GM21529 (cell line): ENCODE measurements around the gene MYOM1.

Source experiments
- ATAC-seq: cut with Tn5 transposase; IDR thresholded peaks from one replicate; pipeline ENCODE4 v1.9.1; 2021; ENCODE audit not compliant: unreplicated experiment

MYOM1 gene

DNA sequence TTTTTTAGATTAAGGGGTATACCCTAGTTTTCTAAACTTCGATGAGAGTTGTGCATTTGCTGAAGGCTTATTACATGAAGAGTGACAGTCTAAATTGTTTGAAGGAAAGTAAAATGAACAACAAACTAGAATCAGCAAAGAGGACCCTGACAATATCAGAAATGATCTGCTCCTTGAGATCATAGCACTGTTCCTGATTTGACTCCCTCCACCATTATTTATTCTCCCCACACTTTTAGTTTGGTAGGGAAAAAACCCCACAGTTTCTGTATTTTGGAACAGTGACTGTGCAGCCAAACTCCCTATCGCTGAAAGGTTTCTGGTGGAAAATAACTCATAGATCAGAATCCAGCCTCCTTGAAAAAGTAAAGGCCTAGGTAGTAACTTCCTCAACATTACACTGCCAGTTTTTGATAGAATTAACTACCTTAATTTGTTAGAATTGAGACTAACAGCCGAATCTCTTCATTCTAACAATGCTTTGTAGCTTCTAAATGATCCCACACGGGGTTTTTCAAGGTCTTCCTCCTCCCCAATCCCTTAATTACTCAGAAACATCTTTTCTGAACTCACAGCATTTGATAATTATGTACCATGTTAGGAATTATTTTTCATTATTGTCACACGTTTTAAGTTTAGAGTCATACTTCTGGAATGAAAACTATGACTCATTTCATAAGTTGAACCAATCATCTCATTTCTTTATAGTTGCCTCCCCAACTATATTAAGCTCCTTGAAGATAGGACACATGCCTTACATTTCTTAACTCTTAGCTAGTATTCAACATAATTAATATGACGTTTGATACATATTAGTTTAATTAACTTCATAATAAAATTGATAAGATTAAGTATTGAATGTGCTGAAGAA lies 30.7 kb upstream of the MYOM1 start:
- no peak for ATAC-seq

DNA sequence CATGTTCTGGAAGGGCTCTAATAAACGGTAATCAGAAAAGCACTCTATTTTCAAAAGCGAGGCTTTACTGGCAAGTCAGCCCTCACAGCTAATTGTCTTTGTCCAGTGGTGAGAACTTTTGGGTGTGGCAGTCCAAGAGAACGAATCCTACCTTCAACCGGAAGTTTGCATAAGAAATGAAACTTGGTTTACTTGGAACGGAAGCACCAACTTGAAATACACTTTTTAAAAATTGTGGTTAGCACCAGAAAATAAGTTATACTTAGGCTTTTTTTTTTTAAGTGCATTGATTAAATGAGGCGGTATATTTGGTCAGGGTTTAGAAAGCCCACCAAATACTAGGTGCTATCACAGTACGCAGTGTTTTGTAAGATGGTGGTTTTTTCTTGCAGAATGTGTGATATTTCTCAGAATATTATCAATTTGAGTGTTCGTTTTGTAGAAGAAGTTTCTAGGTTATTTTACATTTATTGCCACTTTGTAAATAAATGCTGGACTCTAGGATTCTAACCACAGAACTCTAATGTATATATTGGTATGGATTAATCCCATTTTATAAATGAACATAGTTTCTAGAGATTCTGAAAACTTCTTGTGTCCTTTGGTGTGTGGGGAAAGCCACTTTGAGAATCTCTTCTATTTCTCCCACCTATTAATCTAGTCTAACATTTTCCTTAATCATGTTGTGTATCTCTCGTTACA lies 29.0 kb upstream of the MYOM1 start:
- ATAC-seq, result peak; percentile 20

- ATAC-seq, result peak; percentile 1
These were observed 28.4 kb upstream of the MYOM1 start for GRCh38 chr18:3248062-3248657.

- peak; percentile 79 for ATAC-seq
These were observed 27.7 kb upstream of the MYOM1 start, which contains the start of gene MYL12A for GRCh38 chr18:3247240-3248061. TSS of gene MYL12A (plus strand) at chr18:3247801. CDS start at chr18:3253248, 5,447 bp downstream.

DNA sequence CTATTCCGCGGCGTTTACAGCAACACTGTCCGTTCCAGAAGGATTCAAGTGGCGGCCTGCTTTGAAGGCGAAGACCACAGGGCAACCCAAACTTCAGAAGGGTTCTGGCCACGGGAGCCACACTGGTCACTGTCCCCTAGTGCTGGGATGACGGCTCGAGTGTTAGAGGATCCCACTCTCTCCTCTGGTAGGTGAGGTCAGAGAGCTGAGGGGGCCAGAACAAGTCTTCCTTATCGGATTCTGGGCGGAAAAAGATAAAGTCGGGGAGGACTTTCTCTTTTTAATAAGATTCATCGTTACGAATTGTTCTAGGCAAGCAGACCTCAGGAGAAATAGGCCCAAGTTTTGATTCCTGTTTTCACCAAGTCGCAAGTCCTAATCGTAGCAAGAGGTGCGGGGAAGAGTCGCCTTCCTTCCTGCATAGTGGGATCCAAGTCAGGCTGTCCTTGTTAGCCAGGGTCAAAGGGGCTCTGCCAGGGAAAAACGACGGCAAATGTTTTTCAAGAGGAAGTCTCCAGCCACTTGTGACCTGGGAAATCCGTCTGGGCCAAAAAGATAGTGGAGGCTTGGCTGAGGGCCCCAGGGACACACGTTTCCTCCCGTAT lies 27.0 kb upstream of the MYOM1 start:
- no peak for ATAC-seq

- peak; percentile 44 for ATAC-seq
These were observed 26.3 kb upstream of the MYOM1 start for GRCh38 chr18:3245853-3246634.

DNA sequence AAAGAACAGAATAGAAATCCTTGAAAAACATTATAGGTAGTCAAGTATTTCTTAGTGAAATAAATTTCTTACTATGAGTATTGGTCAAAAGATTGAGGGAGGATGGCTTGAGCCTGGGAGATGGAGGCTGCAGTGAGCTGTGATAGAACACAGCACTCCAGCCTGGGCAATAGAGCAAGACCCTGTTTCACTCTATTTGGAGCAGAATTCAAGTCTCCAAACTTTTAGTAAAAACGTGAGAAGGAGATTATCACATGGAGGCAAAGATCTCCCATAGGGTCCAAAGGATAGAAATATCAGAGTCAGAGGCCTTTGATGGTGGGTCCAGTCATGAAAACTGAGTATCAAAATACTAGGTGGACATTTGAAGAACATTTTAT lies 25.4 kb upstream of the MYOM1 start:
- ATAC-seq, result no peak

- no peak for ATAC-seq
These were observed 19.0 kb upstream of the MYOM1 start for GRCh38 chr18:3238742-3239141.

DNA sequence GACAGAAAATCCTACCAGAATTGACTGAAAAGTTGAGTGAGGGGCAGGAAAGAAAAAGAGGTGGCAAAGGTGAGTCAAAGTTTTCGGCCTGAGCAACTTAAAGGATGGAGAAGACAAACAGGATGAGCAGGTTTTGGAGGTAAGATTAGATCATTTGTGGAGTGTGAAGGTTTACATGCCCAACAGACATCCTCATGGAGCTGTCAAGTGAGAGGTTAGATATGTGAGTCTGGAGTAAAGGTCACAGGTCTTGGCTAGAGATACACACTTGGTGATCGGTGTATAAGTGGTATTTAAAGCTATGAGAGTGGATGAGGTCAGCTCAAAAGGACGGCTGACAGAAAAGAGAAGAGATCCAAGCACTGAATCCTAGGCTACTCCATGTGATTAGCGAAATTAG lies 16.7 kb upstream of the MYOM1 start:
- ATAC-seq, result no peak

- no peak for ATAC-seq
These were observed 16.1 kb upstream of the MYOM1 start for GRCh38 chr18:3235846-3236245.

DNA sequence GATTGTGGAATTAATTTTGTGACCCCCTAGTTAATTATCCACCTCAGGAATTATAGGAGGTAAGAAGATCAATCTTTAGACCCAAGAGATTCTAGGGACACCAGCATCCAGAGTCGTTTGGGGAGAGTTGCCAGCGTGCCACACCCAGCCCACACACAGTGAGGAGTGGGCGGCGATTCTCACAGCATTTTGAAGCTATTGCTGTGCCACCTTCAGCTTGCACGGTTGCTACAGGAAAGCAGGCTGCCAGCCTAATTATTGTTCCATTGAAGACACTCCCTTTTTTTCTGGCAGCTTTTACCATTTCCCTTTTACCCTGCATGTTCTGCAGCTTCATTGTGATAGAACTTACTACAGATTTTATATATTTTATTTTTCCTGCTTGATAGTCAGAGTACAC lies 14.7 kb upstream of the MYOM1 start:
- ATAC-seq, result no peak

GRCh38 chr18:3233433-3234168 lies 13.8 kb upstream of the MYOM1 start:
- no peak for ATAC-seq

GRCh38 chr18:3233004-3233403 lies 13.2 kb upstream of the MYOM1 start:
- no peak for ATAC-seq

DNA sequence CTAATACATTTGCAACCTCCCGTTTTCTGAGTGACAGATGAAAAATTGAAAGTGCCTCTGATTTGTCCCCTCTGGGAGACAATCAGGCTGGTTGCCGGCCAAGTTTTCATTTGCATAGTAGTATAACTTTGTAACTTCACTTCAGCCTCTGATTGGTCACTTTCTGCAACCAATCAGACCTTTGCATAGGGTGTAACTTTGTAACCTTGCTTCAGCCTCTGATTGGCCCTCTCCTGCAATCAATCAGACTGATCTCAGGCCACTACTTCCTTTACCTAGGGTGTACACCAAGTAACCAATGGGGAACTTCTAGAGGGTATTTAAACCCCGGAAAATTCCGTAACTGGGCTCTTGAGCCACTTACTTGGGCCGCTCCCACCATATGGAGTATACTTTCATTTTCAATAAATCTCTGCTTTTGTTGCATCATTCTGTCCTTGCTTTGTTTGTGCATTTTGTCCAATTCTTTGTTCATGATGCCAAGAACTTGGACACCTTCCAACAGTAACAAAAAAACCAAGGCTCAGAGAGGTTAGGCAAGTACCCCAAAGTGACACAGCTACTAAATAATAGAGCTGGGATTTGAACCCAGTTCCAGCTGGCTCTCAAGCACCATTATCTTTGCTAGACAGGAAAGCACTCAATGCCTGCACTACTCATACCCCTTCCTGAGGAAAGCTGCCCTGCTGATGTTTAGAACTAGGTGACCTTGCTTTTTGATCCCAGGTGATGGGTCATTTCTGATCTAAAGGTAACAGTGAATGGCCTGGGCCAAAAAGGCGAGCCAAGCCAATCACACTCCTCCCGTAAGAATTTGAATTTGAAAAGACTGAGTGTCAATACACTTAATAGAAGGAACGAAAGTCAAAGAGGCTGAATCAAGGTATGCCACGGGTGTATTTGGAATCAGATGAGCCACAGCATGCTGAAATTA lies 10.9 kb upstream of the MYOM1 start:
- no peak for ATAC-seq

DNA sequence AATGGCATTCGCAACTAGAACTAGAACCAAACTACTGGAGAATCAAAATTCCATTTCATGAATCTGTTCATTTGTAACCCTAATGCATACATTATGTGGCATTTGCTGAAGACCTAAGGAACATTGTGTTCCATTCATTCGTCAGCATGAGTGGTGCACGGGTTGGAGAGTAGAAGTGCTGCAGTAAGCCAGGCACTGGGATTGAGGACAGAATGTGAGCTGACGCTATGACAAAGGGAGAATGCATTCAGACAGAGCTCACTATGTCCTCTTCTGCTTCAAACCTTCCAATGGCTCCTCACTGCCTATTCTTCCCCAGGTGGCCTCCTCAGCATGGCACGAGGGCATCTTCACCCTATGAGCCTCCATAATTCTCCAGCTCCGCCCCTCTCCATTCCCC lies 6.3 kb upstream of the MYOM1 start:
- ATAC-seq, result no peak

DNA sequence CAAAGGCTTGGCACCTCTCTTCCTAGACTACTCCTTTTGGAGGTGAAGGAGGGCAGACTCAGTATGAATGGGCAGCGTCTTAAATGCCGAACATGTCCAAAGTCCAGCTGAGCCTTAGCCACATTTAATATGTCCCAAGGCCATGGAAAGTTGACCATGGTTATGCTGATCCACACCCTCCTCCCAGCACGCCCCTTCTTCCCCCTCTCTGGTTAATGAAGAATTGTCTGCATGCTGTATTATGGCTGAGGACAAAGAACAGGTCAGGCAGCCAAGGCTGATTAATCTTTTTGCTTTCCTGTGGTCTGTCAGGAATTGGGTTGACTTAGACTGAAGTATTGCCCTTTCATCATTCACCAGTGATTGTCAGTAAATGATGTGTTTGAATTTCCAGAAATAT lies 5.8 kb upstream of the MYOM1 start:
- ATAC-seq, result no peak

DNA sequence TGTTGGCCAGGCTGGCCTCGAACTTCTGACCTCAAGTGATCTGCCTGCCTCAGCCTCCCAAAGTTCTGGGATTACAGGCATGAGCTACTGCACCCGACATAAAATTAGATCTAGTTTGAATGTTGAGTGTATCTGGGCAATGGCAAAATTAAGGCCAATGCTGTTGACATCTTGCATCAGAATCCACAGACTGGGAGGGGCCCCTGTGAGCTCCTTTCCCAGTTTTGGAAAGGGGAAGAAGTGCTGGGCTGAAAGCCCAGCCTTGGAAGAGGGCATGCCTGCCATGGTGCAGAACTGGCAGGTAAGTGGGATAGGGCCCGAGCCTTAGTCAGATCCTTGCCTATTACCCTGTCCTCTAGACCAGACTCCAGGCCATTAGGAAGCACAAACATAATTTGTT lies 4.5 kb upstream of the MYOM1 start:
- ATAC-seq, result no peak

- ATAC-seq, result no peak
These were observed 3.6 kb upstream of the MYOM1 start for GRCh38 chr18:3223356-3223755.
